ENCODE measurements around the gene WDR74. TPM values are rescaled to one million over a fixed set of nuclear protein-coding genes. Genes with fewer than 3 reads are reported as not detected.

The WDR74 gene
- total and polyA plus RNA-seq, 9 of the 15 experiments (the other 6 are each of a cell fraction or from before 2014, with no cell fraction given): 32.7 to 210 (median 114) TPM

GRCh38 chr11:62889126-62889483, 49.7 kb upstream of the WDR74 start:
- Histone ChIP-seq H3K36me3 (ENCODE audit: control insufficient read depth, insufficient read depth, low read length) (peaks cover 55% of the 10 kb centered on the region), H3K9me1 (ENCODE audit: control insufficient read depth, insufficient read depth, low read length) (peaks cover under 1% of the 10 kb centered on the region), H3K9ac (ENCODE audit: insufficient read depth in 1 of 2, low read depth in 2 of 2, low read length in 2 of 2) (peak overlapping the region in 1 of 2 experiments; percentile 75; a peak in 3 of 4 replicates), H3K4me2 (ENCODE audit: insufficient read depth, low read length) (peak overlapping the region; percentile 56), H3K9me3 (replicated peaks; ENCODE audit: control insufficient read depth, insufficient read depth, low read depth, low read length) (no peaks in the 10 kb centered on the region), H3K79me2 (ENCODE audit: control insufficient read depth, insufficient read depth, low read length) (peaks cover 34% of the 10 kb centered on the region), H3K27me3 (ENCODE audit: control insufficient read depth in 2 of 2, insufficient read depth in 2 of 2, low read length in 2 of 2) (no peaks in the 10 kb centered on the region), H3K4me3 (no peak overlapping the region), H2AFZ (ENCODE audit: low read depth, low read length) (no peak overlapping the region), H3K27ac (ENCODE audit: extremely low read depth, low read depth, low read length) (peak overlapping the region; percentile 30), H4K20me1 (replicated peaks; ENCODE audit: control insufficient read depth, insufficient read depth, low read length) (peaks cover 48% of the 10 kb centered on the region), H3K4me1 (replicated peaks in 1 of 2; ENCODE audit: control insufficient read depth in 2 of 2, insufficient read depth in 2 of 2, low read length in 2 of 2) (peaks cover 58 to 70% of the 10 kb centered on the region in 2 experiments)
- in situ Hi-C loops (cut with MboI): no loop called here
- FAIRE-seq (no peak), ATAC-seq (peak; percentile 35), DNase-seq (ENCODE audit: extremely low read depth in 1 of 4, low spot score in 3 of 4) (no peak)
- CTCF ChIA-PET (ENCODE audit: low intra/inter-chr PET ratio): no interaction called here
- POLR2A ChIA-PET: interaction anchor here (0.6 to 13.1 kb wide), 20 partner anchors 7 to 215 kb away, joined by 3 to 180 read pairs (median 6); partner anchors contain the start of genes SLC3A2, STX5, TMEM179B and ZBTB3
- WGBS (ENCODE audit: insufficient coverage, low coverage, missing lambda C conversion rate): 18% methylated on average over 2 of the region's 2 CpGs
- intact Hi-C loops (cut with micrococcal nuclease): loop anchor here (10.0 kb wide), 1 partner anchor 294 kb away; the partner anchor contains the start of gene TUT1
- no TSS peak for BruUV-seq (replicated peaks)
- peak in 1 of 2 experiments; percentile 71; a peak in 1 of 4 replicates for TF ChIP-seq SIN3A (IDR thresholded peaks at IDR 0.05; ENCODE audit: borderline replicate concordance in 2 of 2, control insufficient read depth in 1 of 2, low read depth in 2 of 2, low read length in 2 of 2)
- 0 out of 2 replicates have a peak, but pooled peaks have one; percentile 37 for TF ChIP-seq STAT5A (IDR thresholded peaks at IDR 0.05; ENCODE audit: borderline replicate concordance, low read length)
- TF ChIP-seq THAP7 (CRISPR knock-in tag; IDR thresholded peaks at IDR 0.05): no peak
- 0 out of 2 replicates have a peak, but pooled peaks have one; percentile 4 for TF ChIP-seq CREB1 (IDR thresholded peaks at IDR 0.05)
- no peak for TF ChIP-seq CREB1 (CRISPR knock-in tag; IDR thresholded peaks at IDR 0.05)
- TF ChIP-seq ZFP30 (CRISPR knock-in tag; IDR thresholded peaks at IDR 0.05; ENCODE audit: borderline replicate concordance): no peak
- TF ChIP-seq VEZF1 (CRISPR knock-in tag; IDR thresholded peaks at IDR 0.05): peak; percentile 10; the same call in 1 of the 2 replicates
- TF ChIP-seq CHAMP1 (IDR thresholded peaks at IDR 0.05): 0 out of 2 replicates have a peak, but pooled peaks have one; percentile 15
- TF ChIP-seq C11orf30 (IDR thresholded peaks at IDR 0.05; ENCODE audit: low read depth): peak; percentile 47; the same call in 1 of the 2 replicates
- peak in 1 of 2 experiments; percentile 46 for TF ChIP-seq AFF1 (IDR thresholded peaks at IDR 0.05; ENCODE audit: low read depth in 1 of 2, partially characterized antibody in 2 of 2)
- TF ChIP-seq CGGBP1 (CRISPR knock-in tag; IDR thresholded peaks at IDR 0.05): peak; percentile 40; the same call in 1 of the 2 replicates
- peak; percentile 15; the same call in 1 of the 2 replicates for TF ChIP-seq GABPB1 (CRISPR knock-in tag; IDR thresholded peaks at IDR 0.05)

Measured in K562 (cell line).